SW 1271 (cell line): ENCODE measurements around the gene HSD17B8.
"Not testable (repeated sequence)": the region's sequence is repeated elsewhere in the genome, so short reads cannot be mapped to it uniquely, and the experiment has no call there.

Source experiments
- DNase-seq, 2 experiments: peaks; one replicate each; lab custom pipeline; 2025; lab: John Stamatoyannopoulos, UW

The HSD17B8 gene

GRCh38 chr6:33206027-33206863 is 1.8 kb downstream of the HSD17B8 start:
- no peak for DNase-seq

- DNase-seq, result no peak
Measured at GRCh38 chr6:33206864-33207551, 2.6 kb downstream of the HSD17B8 start.

GRCh38 chr6:33207552-33208090 is 3.2 kb downstream of the HSD17B8 start:
- DNase-seq, result peak in 1 of 2 experiments; percentile 32

GRCh38 chr6:33208091-33208967 is 3.9 kb downstream of the HSD17B8 start, which contains the start of gene RING1:
TSS of gene RING1 (plus strand) at chr6:33208500. CDS start at chr6:33208823, 323 bp downstream.
- DNase-seq, result peak; percentile 38 to 72

GRCh38 chr6:33209856-33210255 is 5.4 kb downstream of the HSD17B8 start:
- DNase-seq, result no peak

- DNase-seq, result no peak
Measured at GRCh38 chr6:33211136-33211535, 6.7 kb downstream of the HSD17B8 start.

GRCh38 chr6:33211666-33212422 is 7.4 kb downstream of the HSD17B8 start:
- DNase-seq, result no peak

- no peak for DNase-seq
Measured at GRCh38 chr6:33212857-33213165, 8.4 kb downstream of the HSD17B8 start.

GRCh38 chr6:33213166-33213988 is 8.9 kb downstream of the HSD17B8 start:
- DNase-seq, result no peak

- DNase-seq, result no peak
Measured at GRCh38 chr6:33213989-33214335, 9.5 kb downstream of the HSD17B8 start.

- no peak for DNase-seq
Measured at GRCh38 chr6:33215271-33216116, 11.0 kb downstream of the HSD17B8 start.

- no peak for DNase-seq
Measured at GRCh38 chr6:33216117-33216649, 11.7 kb downstream of the HSD17B8 start.

GRCh38 chr6:33217246-33217645 is 12.8 kb downstream of the HSD17B8 start:
- no peak for DNase-seq

GRCh38 chr6:33217681-33218080 is 13.2 kb downstream of the HSD17B8 start:
- no peak for DNase-seq

GRCh38 chr6:33226503-33227120 is 22.2 kb downstream of the HSD17B8 start:
- DNase-seq, result not testable (repeated sequence)

GRCh38 chr6:33235221-33235634 is 30.8 kb downstream of the HSD17B8 start:
- DNase-seq, result no peak

- DNase-seq, result no peak
Measured at GRCh38 chr6:33236328-33236727, 31.9 kb downstream of the HSD17B8 start.

- no peak for DNase-seq
Measured at GRCh38 chr6:33236852-33237251, 32.4 kb downstream of the HSD17B8 start.

GRCh38 chr6:33237741-33238140 is 33.3 kb downstream of the HSD17B8 start:
- DNase-seq, result no peak
